B cell (primary cell): ENCODE results near the gene KCNK4. TPM values are rescaled to one million over a fixed set of nuclear protein-coding genes. Genes with fewer than 3 reads are reported as not detected.

Experiments used
- ATAC-seq: fragments of 200-7000 bp; cut with Tn5 transposase; one replicate; pipeline ENCODE4 v1.10.0; 2021; ENCODE audit warnings: low read depth, mild to moderate bottlenecking, moderate number of reproducible peaks, moderate library complexity
- CTCF ChIA-PET: fragments of 350-600 bp; sonication (Branson Sonifier 250); formaldehyde crosslinking; loops from one replicate; lab custom pipeline; 2021; ENCODE audit warnings: antibody characterized with exemption, inconsistent platforms; lab: Charles Lee
- POLR2A ChIA-PET: fragments of 350-600 bp; sonication (Branson Sonifier 250); formaldehyde crosslinking; loops from one replicate; lab custom pipeline; 2021; ENCODE audit warnings: antibody characterized with exemption; lab: Charles Lee
- DNase-seq: peaks from one replicate; pipeline ENCODE4 v3.0.0; 2013
- H2AFZ ChIP-seq: 2 replicates; pipeline ENCODE4 v1.6.1; 2012; ENCODE audit warnings: mild to moderate bottlenecking, low read depth, low read length; ENCODE audit not compliant: insufficient read depth, poor library complexity, severe bottlenecking
- H3K27ac ChIP-seq, 2 donors: 1 replicate in 1 of 2; 2 replicates in 1 of 2; pipeline ENCODE4 v1.5.1; 2012 to 2013; ENCODE audit warnings: low read length in 2 of 2, mild to moderate bottlenecking in 2 of 2, moderate library complexity in 1 of 2
- H3K27me3 ChIP-seq, 4 experiments: fragments of 200-600 bp in 1 of 4; sonication (generic) in 1 of 4; replicated peaks in 1 of 4; 1 replicate in 2 of 4; 2 replicates in 2 of 4; pipeline versions ENCODE4 v1.6.1 to v1.7.0; 2013 to 2016; ENCODE audit warnings: low read length in 3 of 4, mild to moderate bottlenecking in 2 of 4, mixed read lengths in 1 of 4, moderate library complexity in 1 of 4; ENCODE audit not compliant: insufficient read depth in 4 of 4, control insufficient read depth in 3 of 4; ENCODE audit errors: control extremely low read depth in 1 of 4
- H3K36me3 ChIP-seq, 2 experiments: replicated peaks in 1 of 2; 1 replicate in 1 of 2; 2 replicates in 1 of 2; pipeline versions ENCODE4 v1.6.1 to v1.7.1; 2013; ENCODE audit warnings: low read length in 1 of 2; ENCODE audit not compliant: insufficient read depth in 2 of 2, control insufficient read depth in 1 of 2; ENCODE audit errors: control extremely low read depth in 1 of 2, extremely low read depth in 1 of 2
- H3K4me1 ChIP-seq, 2 donors: fragments of 200-600 bp in 1 of 2; sonication (generic) in 1 of 2; 1 replicate in 1 of 2; 2 replicates in 1 of 2; pipeline versions ENCODE4 v1.5.1 to v1.6.1; 2013 to 2017; ENCODE audit warnings: low read length in 2 of 2; ENCODE audit not compliant: control insufficient read depth in 2 of 2, insufficient read depth in 2 of 2
- H3K4me2 ChIP-seq: replicated peaks from 2 replicates; pipeline ENCODE3; 2012; ENCODE audit warnings: mild to moderate bottlenecking, low read depth, low read length; ENCODE audit not compliant: poor library complexity, severe bottlenecking
- H3K4me3 ChIP-seq, 5 experiments: fragments of 200-600 bp in 1 of 5; sonication (generic) in 1 of 5; 1 replicate in 3 of 5; 2 replicates in 2 of 5; pipeline versions ENCODE4 v1.5.1 to v1.7.0; 2011 to 2016; ENCODE audit warnings: low read length in 4 of 5, mild to moderate bottlenecking in 4 of 5, low read depth in 2 of 5, control low read depth in 1 of 5, moderate library complexity in 1 of 5; ENCODE audit not compliant: insufficient read depth in 1 of 5; ENCODE audit errors: control extremely low read depth in 1 of 5, extremely low read depth in 1 of 5
- H3K79me2 ChIP-seq: fragments of 200-600 bp; sonication (generic); one replicate; pipeline ENCODE4 v1.6.0; 2016; ENCODE audit warnings: low read length; ENCODE audit not compliant: control insufficient read depth, insufficient read depth
- H3K9ac ChIP-seq: fragments of 200-600 bp; sonication (generic); 2 replicates; pipeline ENCODE4 v1.6.1; 2017; ENCODE audit warnings: mild to moderate bottlenecking, low read length, moderate library complexity
- H3K9me3 ChIP-seq, 3 donors: one replicate each; pipeline versions ENCODE4 v1.6.1 to v1.7.1; 2013; ENCODE audit warnings: low read length in 2 of 3; ENCODE audit not compliant: control insufficient read depth in 2 of 3, insufficient read depth in 1 of 3; ENCODE audit errors: control extremely low read depth in 1 of 3
- H4K20me1 ChIP-seq: 2 replicates; pipeline ENCODE4 v1.6.0; 2012; ENCODE audit warnings: mild to moderate bottlenecking, low read length; ENCODE audit not compliant: insufficient read depth, control insufficient read depth, poor library complexity, severe bottlenecking
- H3K27ac Mint-ChIP-seq: one replicate; pipeline ENCODE4 v1.8.0; 2021; ENCODE audit warnings: mixed read lengths
- H3K27me3 Mint-ChIP-seq: one replicate; pipeline ENCODE4 v1.8.0; 2021; ENCODE audit warnings: mixed read lengths
- H3K4me1 Mint-ChIP-seq: one replicate; pipeline ENCODE4 v1.8.0; 2021; ENCODE audit warnings: mixed read lengths
- H3K4me3 Mint-ChIP-seq: one replicate; pipeline ENCODE4 v1.8.0; 2021; ENCODE audit warnings: mixed read lengths
- H3K9me3 Mint-ChIP-seq: one replicate; pipeline ENCODE4 v1.8.0; 2022; ENCODE audit warnings: mixed read lengths; ENCODE audit not compliant: insufficient read depth
- CTCF ChIP-seq: fragments of 200-600 bp; IDR thresholded peaks from one replicate; pipeline ENCODE4 v1.8.0; 2022; ENCODE audit warnings: antibody characterized with exemption, mild to moderate bottlenecking
- EZH2 ChIP-seq: IDR thresholded peaks from 2 replicates; pipeline ENCODE4 v1.6.1; 2012; ENCODE audit warnings: borderline replicate concordance, low read depth, mild to moderate bottlenecking, moderate library complexity, low read length; ENCODE audit not compliant: insufficient read depth, poor library complexity, severe bottlenecking
- WGBS: methylation state at CpG from one replicate; pipeline ENCODE4 v1.1.5; 2013; ENCODE audit warnings: missing lambda C conversion rate; ENCODE audit not compliant: insufficient coverage; 5-methylcytosine and 5-hydroxymethylcytosine counted together
- intact Hi-C: fragments of 100-400 bp; cut with micrococcal nuclease; formaldehyde crosslinking; loops from one replicate; pipeline ENCODE4 v1.10.0; 2022
- polyA plus RNA-seq: library from polyadenylated mRNA; depleted of rRNA; stranded (reverse); fragments of >200 nt; gene quantifications from 2 replicates; pipeline ENCODE4 v1.2.3, GENCODE V29; 2012
- total RNA-seq, 2 donors: library from RNA; stranded (reverse); fragments of 120-200 nt in 1 of 2; gene quantifications; 1 replicate in 1 of 2; 2 replicates in 1 of 2; pipeline versions ENCODE4 v1.2.3 to v1.2.4, GENCODE V29; 2013 to 2022

Gene KCNK4
- total and polyA plus RNA-seq, 2 donors (not counting 1 experiment from before 2014, with no cell fraction given) = 0.32 TPM; not detected in 1

GRCh38 chr11:64299847-64300648 is 8.9 kb downstream of the KCNK4 start, which contains the start of gene CATSPERZ:
TSS of gene CATSPERZ (plus strand) at chr11:64300358. CDS start at chr11:64300411, 53 bp downstream.
- H3K27ac Mint-ChIP-seq = peak within 1 kb of the TSS; percentile 50
- H3K4me3 Mint-ChIP-seq = peak within 1 kb of the TSS; percentile 87
- peak within 1 kb of the TSS; percentile 54 for H3K9ac ChIP-seq
- H3K4me3 ChIP-seq = peak within 1 kb of the TSS; percentile 5 to 52 (median 30)
- WGBS = 4% methylated on average over 48 of the region's 54 CpGs
- H3K4me2 ChIP-seq = peak within 1 kb of the TSS; percentile 85
- H3K4me1 ChIP-seq = peaks cover 40 to 43% of the 10 kb centered on the region in 2 donors
- no peaks in the 10 kb centered on the region for H3K9me3 Mint-ChIP-seq
- H3K27ac ChIP-seq = no peak within 1 kb of the TSS
- DNase-seq (no peak), ATAC-seq (no peak)
- POLR2A ChIA-PET = interaction anchor here (0.8 kb wide), 1 partner anchor 14 kb away, joined by 5 read pairs; the partner anchor contains the start of gene GPR137
- CTCF ChIA-PET = interaction anchor here (0.7 to 5.8 kb wide), 25 partner anchors 10 to 463 kb away, joined by 3 to 243 read pairs (median 7); partner anchors contain the start of genes BAD, FERMT3, GPR137 and KCNK4
- intact Hi-C loops = loop anchor here (10.0 kb wide), 1 partner anchor 465 kb away; the partner anchor contains the start of gene MARK2
- H3K27me3 ChIP-seq = peaks cover 0 to 76% (median 50%) of the 10 kb centered on the region in 4 experiments
- H2AFZ ChIP-seq = peak within 1 kb of the TSS; percentile 33
- peaks cover 0 to 31% (median 0%) of the 10 kb centered on the region in 3 donors for H3K9me3 ChIP-seq
- no peaks in the 10 kb centered on the region for H3K36me3 ChIP-seq
- TF ChIP-seq EZH2 (peak; percentile 38), CTCF (no peak)
- H3K4me1 Mint-ChIP-seq = peaks cover 29% of the 10 kb centered on the region
- H4K20me1 ChIP-seq = peaks cover 16% of the 10 kb centered on the region
- no peaks in the 10 kb centered on the region for H3K79me2 ChIP-seq
- peaks cover 44% of the 10 kb centered on the region for H3K27me3 Mint-ChIP-seq
